ENCODE data around the gene PEX5L. TPM values are rescaled to one million over a fixed set of nuclear protein-coding genes. Genes with fewer than 3 reads are reported as not detected.
"Not testable (repeated sequence)": the region's sequence is repeated elsewhere in the genome, so short reads cannot be mapped to it uniquely, and the experiment has no call there.

The PEX5L gene
- polyA plus RNA-seq, 1 experiment = not detected

DNA sequence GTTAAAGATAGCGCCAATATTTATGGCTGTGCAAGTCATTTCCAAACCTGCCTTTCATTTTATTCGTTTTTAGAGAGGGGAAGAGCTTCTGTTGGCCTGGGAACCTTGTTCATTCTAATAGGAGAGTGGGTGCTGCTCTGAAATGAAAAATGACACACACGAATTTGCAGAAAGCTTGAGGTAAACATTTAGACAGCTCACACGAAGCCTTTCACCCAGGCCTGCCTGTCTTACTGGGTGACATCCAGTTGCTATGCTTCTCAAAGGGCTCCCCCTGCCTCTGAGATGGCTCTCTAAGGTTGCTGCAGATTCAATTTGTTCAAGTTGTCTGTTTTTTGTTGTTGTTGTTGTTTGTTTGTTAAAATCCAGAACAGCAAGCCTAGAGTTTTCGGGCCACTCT, 18.2 kb downstream of the PEX5L start:
- H3K36me3 ChIP-seq (ENCODE audit: control insufficient read depth, insufficient read depth, low read length) = no peaks in the 10 kb centered on the region
- H3K27me3 ChIP-seq (ENCODE audit: control insufficient read depth, insufficient read depth, low read length) = no peaks in the 10 kb centered on the region
- DNase-seq (ENCODE audit: low read depth) = no peak
- POLR2A ChIA-PET = no interaction called here
- CTCF ChIA-PET = no interaction called here
- no peak overlapping the region for H3K4me3 ChIP-seq (ENCODE audit: low read depth, low read length)
- TF ChIP-seq, protein P1, sequence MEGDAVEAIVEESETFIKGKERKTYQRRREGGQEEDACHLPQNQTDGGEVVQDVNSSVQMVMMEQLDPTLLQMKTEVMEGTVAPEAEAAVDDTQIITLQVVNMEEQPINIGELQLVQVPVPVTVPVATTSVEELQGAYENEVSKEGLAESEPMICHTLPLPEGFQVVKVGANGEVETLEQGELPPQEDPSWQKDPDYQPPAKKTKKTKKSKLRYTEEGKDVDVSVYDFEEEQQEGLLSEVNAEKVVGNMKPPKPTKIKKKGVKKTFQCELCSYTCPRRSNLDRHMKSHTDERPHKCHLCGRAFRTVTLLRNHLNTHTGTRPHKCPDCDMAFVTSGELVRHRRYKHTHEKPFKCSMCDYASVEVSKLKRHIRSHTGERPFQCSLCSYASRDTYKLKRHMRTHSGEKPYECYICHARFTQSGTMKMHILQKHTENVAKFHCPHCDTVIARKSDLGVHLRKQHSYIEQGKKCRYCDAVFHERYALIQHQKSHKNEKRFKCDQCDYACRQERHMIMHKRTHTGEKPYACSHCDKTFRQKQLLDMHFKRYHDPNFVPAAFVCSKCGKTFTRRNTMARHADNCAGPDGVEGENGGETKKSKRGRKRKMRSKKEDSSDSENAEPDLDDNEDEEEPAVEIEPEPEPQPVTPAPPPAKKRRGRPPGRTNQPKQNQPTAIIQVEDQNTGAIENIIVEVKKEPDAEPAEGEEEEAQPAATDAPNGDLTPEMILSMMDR (IDR thresholded peaks at IDR 0.05; ENCODE audit: insufficient read depth, low read depth, low read length) = no peak

DNA sequence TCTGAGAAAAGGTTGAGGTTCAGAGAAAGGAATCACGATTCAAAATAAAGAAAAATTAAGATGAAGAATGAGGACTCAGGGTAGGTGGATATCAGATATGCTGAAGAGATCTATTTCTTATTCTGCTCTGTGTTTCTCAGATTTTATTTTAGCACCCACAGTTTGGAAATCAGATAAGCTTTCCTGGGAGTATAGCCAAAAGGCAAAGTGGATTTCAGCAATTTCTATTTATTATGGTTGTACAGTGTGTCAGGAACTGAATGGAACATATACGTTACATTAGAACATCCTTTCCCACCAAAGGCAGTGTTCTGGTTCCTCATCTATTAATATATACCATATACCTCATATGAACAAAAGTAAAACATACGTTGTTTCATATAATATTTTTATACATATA, 18.9 kb downstream of the PEX5L start:
- Histone ChIP-seq H3K36me3 (ENCODE audit: control insufficient read depth, insufficient read depth, low read length) (no peaks in the 10 kb centered on the region), H3K4me3 (ENCODE audit: low read depth, low read length) (no peak overlapping the region), H3K27me3 (ENCODE audit: control insufficient read depth, insufficient read depth, low read length) (no peaks in the 10 kb centered on the region)
- ChIA-PET POLR2A (no interaction called here), CTCF (interaction anchor here (0.6 kb wide), 1 partner anchor 53 kb away, joined by 3 read pairs; no protein-coding TSS in a partner anchor)
- TF ChIP-seq, protein P1 (IDR thresholded peaks at IDR 0.05; ENCODE audit: insufficient read depth, low read depth, low read length) = no peak
- no peak for DNase-seq (ENCODE audit: low read depth)

DNA sequence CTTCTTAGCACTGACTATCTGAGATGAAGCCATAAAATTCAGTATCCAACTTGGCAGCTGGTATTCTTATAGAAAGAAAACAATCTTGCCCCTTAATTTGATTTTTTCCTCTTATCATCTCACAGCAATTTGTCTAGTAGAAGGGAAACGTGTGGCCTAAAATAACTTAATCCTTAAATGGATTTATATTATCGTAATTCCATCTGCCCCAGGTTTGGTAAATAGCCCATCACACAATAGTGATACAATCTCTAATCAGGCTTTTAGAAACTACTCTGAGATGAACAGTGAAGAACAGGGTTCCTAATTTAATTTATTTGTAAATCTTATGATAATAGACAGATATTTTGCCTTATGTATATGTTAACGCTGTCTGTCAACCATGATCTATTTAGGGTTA, 24.8 kb downstream of the PEX5L start:
- TF ChIP-seq, protein P1 (IDR thresholded peaks at IDR 0.05; ENCODE audit: insufficient read depth, low read depth, low read length) = no peak
- ChIA-PET CTCF (no interaction called here), POLR2A (no interaction called here)
- no peak for DNase-seq (ENCODE audit: low read depth)
- no peak overlapping the region for H3K4me3 ChIP-seq (ENCODE audit: low read depth, low read length)
- no peaks in the 10 kb centered on the region for H3K27me3 ChIP-seq (ENCODE audit: control insufficient read depth, insufficient read depth, low read length)
- H3K36me3 ChIP-seq (ENCODE audit: control insufficient read depth, insufficient read depth, low read length) = no peaks in the 10 kb centered on the region

DNA sequence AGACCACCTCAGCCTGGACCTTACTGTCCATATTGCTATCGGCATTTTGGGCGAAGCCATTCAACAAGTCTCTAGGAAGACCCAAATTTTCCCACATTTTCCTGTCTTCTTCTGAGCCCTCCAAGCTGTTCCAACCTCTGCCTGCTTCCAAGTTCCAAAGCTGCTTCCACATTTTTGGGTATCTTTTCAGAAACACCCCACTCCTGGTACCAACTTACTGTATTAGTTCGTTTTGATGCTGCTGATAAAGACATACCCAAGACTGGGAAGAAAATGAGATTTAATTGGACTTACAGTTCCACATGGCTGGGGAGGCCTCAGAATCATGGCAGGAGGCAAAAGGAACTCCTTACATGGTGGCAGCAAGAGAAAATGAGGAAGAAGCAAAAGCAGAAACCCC, 28.4 kb downstream of the PEX5L start:
- POLR2A ChIA-PET; DNase-seq (ENCODE audit: low read depth); CTCF ChIA-PET; H3K27me3 ChIP-seq (ENCODE audit: control insufficient read depth, insufficient read depth, low read length); H3K36me3 ChIP-seq (ENCODE audit: control insufficient read depth, insufficient read depth, low read length); H3K4me3 ChIP-seq (ENCODE audit: low read depth, low read length): not testable (repeated sequence)

DNA sequence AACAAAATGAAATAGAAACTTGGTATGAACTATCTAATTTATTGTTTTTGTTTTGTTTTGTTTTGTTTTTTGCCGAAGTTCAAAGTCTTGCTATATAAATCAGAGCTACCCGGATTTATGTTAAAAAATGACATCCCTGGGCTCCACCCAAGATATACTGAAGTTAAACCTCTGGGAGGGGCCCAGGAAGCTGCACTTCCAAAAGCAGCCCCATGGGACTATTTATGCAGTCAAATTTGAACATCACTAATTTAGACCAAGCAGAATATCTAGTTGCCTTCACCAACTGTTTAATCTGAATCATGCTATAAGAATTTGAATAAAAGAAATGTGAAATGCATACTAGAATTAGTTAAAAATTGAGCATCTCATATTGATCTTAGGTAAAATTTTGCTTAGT, 32.2 kb downstream of the PEX5L start:
- TF ChIP-seq, protein P1 (IDR thresholded peaks at IDR 0.05; ENCODE audit: insufficient read depth, low read depth, low read length) = no peak
- POLR2A ChIA-PET = no interaction called here
- CTCF ChIA-PET = no interaction called here
- no peak for DNase-seq (ENCODE audit: low read depth)
- Histone ChIP-seq H3K4me3 (ENCODE audit: low read depth, low read length) (no peak overlapping the region), H3K36me3 (ENCODE audit: control insufficient read depth, insufficient read depth, low read length) (no peaks in the 10 kb centered on the region), H3K27me3 (ENCODE audit: control insufficient read depth, insufficient read depth, low read length) (no peaks in the 10 kb centered on the region)

DNA sequence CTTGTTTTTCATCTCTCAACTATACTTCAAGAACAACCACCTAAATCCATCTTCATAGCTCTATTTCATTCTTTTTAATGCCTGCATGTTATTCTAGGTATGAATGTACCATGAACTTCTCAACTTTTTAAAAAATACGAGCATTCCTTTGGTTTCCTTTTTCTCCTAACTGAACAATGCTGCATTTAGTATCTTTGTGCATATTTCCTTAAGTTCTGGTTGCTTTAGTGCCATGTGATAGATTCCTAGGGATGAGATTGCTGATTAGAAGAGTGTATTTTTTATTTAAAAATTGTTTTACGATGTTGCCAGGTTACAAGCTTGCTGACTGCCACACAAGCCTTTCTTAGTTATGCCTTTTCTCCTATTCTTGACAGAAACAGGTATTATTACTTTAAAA, 34.7 kb downstream of the PEX5L start:
- TF ChIP-seq, protein P1 (IDR thresholded peaks at IDR 0.05; ENCODE audit: insufficient read depth, low read depth, low read length) = no peak
- Histone ChIP-seq H3K27me3 (ENCODE audit: control insufficient read depth, insufficient read depth, low read length) (no peaks in the 10 kb centered on the region), H3K36me3 (ENCODE audit: control insufficient read depth, insufficient read depth, low read length) (no peaks in the 10 kb centered on the region), H3K4me3 (ENCODE audit: low read depth, low read length) (no peak overlapping the region)
- ChIA-PET CTCF (no interaction called here), POLR2A (no interaction called here)
- no peak for DNase-seq (ENCODE audit: low read depth)

Measured in BJ (cell line).